Activated B cell treated with CpG ODN at 0.5 μM for 24 hours (primary cell): ENCODE measurements around the gene E2F2. TPM values are rescaled to one million over a fixed set of nuclear protein-coding genes. Genes with fewer than 3 reads are reported as not detected.

Experiments used
- ATAC-seq: fragments of 200-7000 bp; cut with Tn5 transposase; one replicate; pipeline ENCODE4 v1.10.0; 2021; ENCODE audit warnings: low read depth, mild to moderate bottlenecking, moderate library complexity
- CTCF ChIA-PET: fragments of 350-600 bp; sonication (Branson Sonifier 250); formaldehyde crosslinking; loops from one replicate; lab custom pipeline; 2021; ENCODE audit warnings: antibody characterized with exemption; lab: Charles Lee
- POLR2A ChIA-PET: fragments of 350-600 bp; sonication (Branson Sonifier 250); formaldehyde crosslinking; loops from one replicate; lab custom pipeline; 2021; ENCODE audit warnings: antibody characterized with exemption; lab: Charles Lee
- DNase-seq: peaks from one replicate; pipeline ENCODE4 v3.0.0; 2022
- H3K27ac Mint-ChIP-seq: one replicate; pipeline ENCODE4 v1.8.0; 2020; ENCODE audit warnings: mixed read lengths
- H3K27me3 Mint-ChIP-seq: one replicate; pipeline ENCODE4 v1.8.0; 2021; ENCODE audit warnings: mixed read lengths
- H3K36me3 Mint-ChIP-seq: one replicate; pipeline ENCODE4 v1.8.0; 2021; ENCODE audit warnings: low read depth, mixed read lengths
- H3K4me1 Mint-ChIP-seq: one replicate; pipeline ENCODE4 v1.8.0; 2021; ENCODE audit warnings: mixed read lengths
- H3K4me3 Mint-ChIP-seq: one replicate; pipeline ENCODE4 v1.8.0; 2020; ENCODE audit warnings: mild to moderate bottlenecking, mixed read lengths
- H3K9me3 Mint-ChIP-seq: one replicate; pipeline ENCODE4 v1.8.0; 2020; ENCODE audit warnings: mixed read lengths
- intact Hi-C: fragments of 100-400 bp; cut with micrococcal nuclease; formaldehyde crosslinking; loops from one replicate; pipeline ENCODE4 v1.15.1; 2024
- total RNA-seq: library from RNA; stranded (reverse); gene quantifications from 2 replicates; pipeline ENCODE4 v1.2.3, GENCODE V29; 2022
- TF ChIP-seq, protein P1 (sequence below): fragments of 200-600 bp; IDR thresholded peaks from one replicate; pipeline ENCODE4 v1.8.0; 2022; ENCODE audit warnings: antibody characterized with exemption, mild to moderate bottlenecking

The E2F2 gene
- total RNA-seq, 1 donor from 2014 or later = 3.4 TPM

- Mint-ChIP-seq H3K4me3 (peak overlapping the region; percentile 87), H3K9me3 (no peaks in the 10 kb centered on the region), H3K27ac (peak overlapping the region; percentile 95), H3K4me1 (peaks cover 81% of the 10 kb centered on the region), H3K36me3 (peaks cover 24% of the 10 kb centered on the region), H3K27me3 (no peaks in the 10 kb centered on the region)
- ATAC-seq (no peak), DNase-seq (no peak)
- CTCF ChIA-PET = interaction anchor here (1.0 to 31.5 kb wide), 12 partner anchors 9 to 214 kb away, joined by 3 to 872 read pairs (median 4); no protein-coding TSS in a partner anchor
- TF ChIP-seq, protein P1, sequence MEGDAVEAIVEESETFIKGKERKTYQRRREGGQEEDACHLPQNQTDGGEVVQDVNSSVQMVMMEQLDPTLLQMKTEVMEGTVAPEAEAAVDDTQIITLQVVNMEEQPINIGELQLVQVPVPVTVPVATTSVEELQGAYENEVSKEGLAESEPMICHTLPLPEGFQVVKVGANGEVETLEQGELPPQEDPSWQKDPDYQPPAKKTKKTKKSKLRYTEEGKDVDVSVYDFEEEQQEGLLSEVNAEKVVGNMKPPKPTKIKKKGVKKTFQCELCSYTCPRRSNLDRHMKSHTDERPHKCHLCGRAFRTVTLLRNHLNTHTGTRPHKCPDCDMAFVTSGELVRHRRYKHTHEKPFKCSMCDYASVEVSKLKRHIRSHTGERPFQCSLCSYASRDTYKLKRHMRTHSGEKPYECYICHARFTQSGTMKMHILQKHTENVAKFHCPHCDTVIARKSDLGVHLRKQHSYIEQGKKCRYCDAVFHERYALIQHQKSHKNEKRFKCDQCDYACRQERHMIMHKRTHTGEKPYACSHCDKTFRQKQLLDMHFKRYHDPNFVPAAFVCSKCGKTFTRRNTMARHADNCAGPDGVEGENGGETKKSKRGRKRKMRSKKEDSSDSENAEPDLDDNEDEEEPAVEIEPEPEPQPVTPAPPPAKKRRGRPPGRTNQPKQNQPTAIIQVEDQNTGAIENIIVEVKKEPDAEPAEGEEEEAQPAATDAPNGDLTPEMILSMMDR = no peak
- POLR2A ChIA-PET = interaction anchor here (0.5 to 36.4 kb wide), 19 partner anchors 8 to 856 kb away, joined by 3 to 1151 read pairs (median 7); partner anchors contain the start of genes E2F2, HNRNPR and STPG1
- intact Hi-C loops = loop anchor here (2.0 to 10.0 kb wide), 3 partner anchors 14 to 166 kb away; no protein-coding TSS in a partner anchor
These were observed 27.3 kb upstream of the E2F2 start for GRCh38 chr1:23558140-23558871.

DNA sequence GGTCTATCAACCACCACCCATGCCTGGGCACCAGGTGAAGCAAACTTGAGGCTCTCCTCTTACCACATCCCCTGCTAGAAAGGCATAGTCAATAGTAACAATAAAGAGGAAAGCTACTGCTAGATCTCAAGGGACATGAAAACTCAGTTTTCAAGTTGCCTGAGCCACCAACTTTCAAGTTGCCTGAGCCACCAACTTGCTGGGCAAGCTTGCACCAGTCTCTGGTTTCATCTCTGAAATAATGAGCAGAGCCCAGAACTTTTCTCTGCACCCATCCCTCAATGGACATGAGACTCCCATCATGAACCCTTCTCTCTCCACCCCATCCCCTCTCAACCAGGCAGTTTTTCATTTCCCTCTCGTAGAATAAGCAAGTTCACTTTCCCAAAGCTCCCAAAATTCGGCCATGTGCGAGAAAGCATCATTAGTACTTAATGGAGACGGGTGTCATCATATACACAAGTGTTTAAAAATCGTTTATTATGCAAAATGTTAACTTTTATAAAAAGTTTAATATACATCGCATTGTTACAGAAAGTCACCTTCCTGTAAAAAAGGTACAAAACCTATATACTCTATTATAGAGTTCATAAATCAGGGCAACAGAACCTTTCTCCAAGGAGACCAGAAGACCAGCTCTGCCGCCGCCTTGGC lies 26.6 kb upstream of the E2F2 start:
- H3K36me3 Mint-ChIP-seq = peaks cover 24% of the 10 kb centered on the region
- ChIA-PET CTCF (interaction anchor here (1.0 to 31.5 kb wide), 6 partner anchors 8 to 78 kb away, joined by 3 to 872 read pairs (median 6); no protein-coding TSS in a partner anchor), POLR2A (interaction anchor here (0.7 to 36.4 kb wide), 9 partner anchors 9 to 165 kb away, joined by 5 to 1151 read pairs (median 110); no protein-coding TSS in a partner anchor)
- H3K4me3 Mint-ChIP-seq = peak overlapping the region; percentile 87
- intact Hi-C loops = loop anchor here (2.0 to 10.0 kb wide), 3 partner anchors 13 to 167 kb away; no protein-coding TSS in a partner anchor
- H3K9me3 Mint-ChIP-seq = no peaks in the 10 kb centered on the region
- H3K4me1 Mint-ChIP-seq = peaks cover 76% of the 10 kb centered on the region
- no peak for DNase-seq
- ATAC-seq = no peak
- no peaks in the 10 kb centered on the region for H3K27me3 Mint-ChIP-seq
- TF ChIP-seq, protein P1 = no peak
- peak overlapping the region; percentile 95 for H3K27ac Mint-ChIP-seq

GRCh38 chr1:23556635-23557470 lies 25.8 kb upstream of the E2F2 start:
- intact Hi-C loops = loop anchor here (10.0 kb wide), 1 partner anchor 168 kb away; no protein-coding TSS in a partner anchor
- DNase-seq = no peak
- no peaks in the 10 kb centered on the region for H3K9me3 Mint-ChIP-seq
- ATAC-seq = no peak
- peak overlapping the region; percentile 87 for H3K4me3 Mint-ChIP-seq
- H3K27me3 Mint-ChIP-seq = no peaks in the 10 kb centered on the region
- ChIA-PET POLR2A (interaction anchor here (0.6 to 36.4 kb wide), 9 partner anchors 8 to 170 kb away, joined by 3 to 1151 read pairs (median 110); no protein-coding TSS in a partner anchor), CTCF (interaction anchor here (1.2 to 31.5 kb wide), 9 partner anchors 8 to 79 kb away, joined by 3 to 872 read pairs (median 8); no protein-coding TSS in a partner anchor)
- H3K27ac Mint-ChIP-seq = peak overlapping the region; percentile 95
- TF ChIP-seq, protein P1 = no peak
- H3K36me3 Mint-ChIP-seq = peaks cover 24% of the 10 kb centered on the region
- H3K4me1 Mint-ChIP-seq = peaks cover 68% of the 10 kb centered on the region

- CTCF ChIA-PET = interaction anchor here (1.2 to 31.5 kb wide), 9 partner anchors 10 to 79 kb away, joined by 3 to 872 read pairs (median 8); no protein-coding TSS in a partner anchor
- no peaks in the 10 kb centered on the region for H3K9me3 Mint-ChIP-seq
- intact Hi-C loops = loop anchor here (2.0 to 10.0 kb wide), 2 partner anchors 79 to 169 kb away; no protein-coding TSS in a partner anchor
- POLR2A ChIA-PET = interaction anchor here (0.6 to 36.4 kb wide), 8 partner anchors 11 to 171 kb away, joined by 3 to 1151 read pairs (median 148); partner anchors contain the start of gene RPL11
- peaks cover 64% of the 10 kb centered on the region for H3K4me1 Mint-ChIP-seq
- DNase-seq (no peak), ATAC-seq (no peak)
- H3K27ac Mint-ChIP-seq = peak overlapping the region; percentile 95
- TF ChIP-seq, protein P1 = no peak
- peaks cover 24% of the 10 kb centered on the region for H3K36me3 Mint-ChIP-seq
- H3K27me3 Mint-ChIP-seq = no peaks in the 10 kb centered on the region
- H3K4me3 Mint-ChIP-seq = peak overlapping the region; percentile 87
These were observed 25.1 kb upstream of the E2F2 start for GRCh38 chr1:23555986-23556634.
